Heart right ventricle (tissue), 16 donors: ENCODE data around the gene LDLRAD2. TPM values are rescaled to one million over a fixed set of nuclear protein-coding genes. Genes with fewer than 3 reads are reported as not detected.

ENCODE experiments used
- ATAC-seq, 8 donors: fragments of 200-7000 bp; cut with Tn5 transposase; one replicate each; pipeline ENCODE4 v1.9.1; 2020; ENCODE audit warnings: mild to moderate bottlenecking in 8 of 8, moderate library complexity in 8 of 8, moderate number of reproducible peaks in 1 of 8
- DNase-seq, 2 donors: peaks; one replicate each; pipeline ENCODE4 v3.0.0-alpha.2; 2020
- H3K27ac ChIP-seq, 10 donors: fragments of 200-600 bp; sonication (generic) in 2 of 10; one replicate each; pipeline versions ENCODE4 v1.5.0 to v1.8.0; 2020 to 2022; ENCODE audit warnings: mild to moderate bottlenecking in 3 of 10
- H3K27me3 ChIP-seq, 7 donors: fragments of 200-600 bp; one replicate each; pipeline ENCODE4 v1.8.0; 2021 to 2022; ENCODE audit warnings: mild to moderate bottlenecking in 2 of 7
- H3K36me3 ChIP-seq, 9 donors: fragments of 200-600 bp; sonication (generic) in 1 of 9; one replicate each; pipeline versions ENCODE4 v1.5.0 to v1.8.0; 2020 to 2022; ENCODE audit warnings: mild to moderate bottlenecking in 2 of 9
- H3K4me1 ChIP-seq, 9 donors: fragments of 200-600 bp; sonication (generic) in 1 of 9; one replicate each; pipeline versions ENCODE4 v1.5.0 to v1.8.0; 2020 to 2022; ENCODE audit warnings: mild to moderate bottlenecking in 4 of 9
- H3K4me3 ChIP-seq, 10 donors: fragments of 200-600 bp; sonication (generic) in 2 of 10; one replicate each; pipeline versions ENCODE4 v1.5.0 to v1.8.0; 2020 to 2022; ENCODE audit warnings: mild to moderate bottlenecking in 7 of 10, moderate library complexity in 2 of 10
- H3K9me3 ChIP-seq, 11 donors: fragments of 200-600 bp in 10 of 11; sonication (generic) in 2 of 11; one replicate each; pipeline versions ENCODE4 v1.5.0 to v1.8.0; 2013 to 2022; ENCODE audit warnings: mild to moderate bottlenecking in 2 of 11, control low read depth in 1 of 11, moderate library complexity in 1 of 11
- WGBS, 2 donors: extraction: QIAGEN DNeasy Blood & Tissue Kit; methylation state at CpG; one replicate each; pipeline ENCODE4 v1.1.7; 2013; ENCODE audit warnings: inconsistent platforms in 1 of 2; 5-methylcytosine and 5-hydroxymethylcytosine counted together
- intact Hi-C, 10 donors: fragments of 100-400 bp; cut with DNase I; formaldehyde crosslinking; loops; one replicate each; pipeline versions ENCODE4 v1.11.1 to v1.14.2; 2022
- long read RNA-seq, 3 donors: library from polyadenylated mRNA; unstranded; transcript quantifications; one replicate each; pipeline ENCODE4 v2.0.0, GENCODE V29; 2020 to 2021
- polyA plus RNA-seq, 2 donors: library from polyadenylated mRNA; stranded (reverse); fragments of 200-250 nt; gene quantifications; one replicate each; pipeline ENCODE4 v1.2.3, GENCODE V29; 2013
- total RNA-seq, 10 donors: library from RNA; stranded (reverse); fragmentation: NEBNext Ultra II Directional in 3 of 10; extraction: Animal tissue kit (Norgen Biotek cat#: 25700) in 3 of 10; gene quantifications; one replicate each; pipeline versions ENCODE4 v1.2.1 to v1.2.4, GENCODE V29; 2021 to 2023
- TF ChIP-seq, protein P1 (sequence below), 9 donors: fragments of 200-600 bp; sonication (generic) in 2 of 9; IDR thresholded peaks; one replicate each; pipeline versions ENCODE4 v1.5.0 to v1.8.0; 2021 to 2022; ENCODE audit warnings: antibody characterized with exemption in 9 of 9, mild to moderate bottlenecking in 5 of 9, moderate library complexity in 1 of 9
- donor health status: Arrhythmogenic right ventricular cardiomyopathy.
- donor health status: ischemic (EF 13 %, LVEDD 7.1; RV severe dilation, severe dysfunction).
- donor health status: healthy with polysubstance abuse.
- donor health status: DM: no; HTN: yes; CAD: no.
- donor health status: DM: no; HTN: no; CAD: no.
- donor health status: ischemic (EF 25% LVEDD 6.9; RV normal size, moderate dysfunction).
- donor health status: ischemic (EF 25% LVEDD 5.7; RV mildly dilated, moderate dysfunction).
- donor health status: healthy.
- donor health status: DM: yes; HTN: yes; CAD: no.
- donor health status: Ischemic cardiomyopathy.
- donor health status: ischemic (EF 35%, LVEDD 5.7; RV mildly dilated, moderate dysfunction).
- donor health status: nonischemic (EF 11% LVEDD 7.7; RV severe dilation, severe dysfunction).
- donor health status: DM: yes; HTN: yes; CAD: no.
- donor health status: PGD.
- donor health status: ischemic (EF 29% LVEDD 5.4; RV normal size, mild dysfunction).
- donor health status: nonischemic (EF 23%, LVEDD 6.1; RV moderate dilation, normal function).

Gene LDLRAD2, protein sequence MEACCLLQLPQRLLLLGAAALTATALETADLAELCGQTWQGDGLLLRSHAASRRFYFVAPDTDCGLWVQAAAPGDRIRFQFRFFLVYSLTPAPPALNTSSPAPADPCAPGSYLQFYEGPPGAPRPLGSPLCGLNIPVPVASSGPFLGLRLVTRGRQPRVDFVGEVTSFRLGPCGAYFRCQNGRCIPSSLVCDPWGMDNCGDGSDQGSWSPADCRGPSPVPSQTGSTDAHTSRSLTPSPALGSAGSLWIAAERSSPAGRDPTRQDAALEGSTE
- total RNA-seq = under 1 TPM in 2 of 10 donors, not detected in 8; 0.05 to 0.07 TPM
- polyA plus RNA-seq = 1 to 10 TPM; 3.4 to 5.8 TPM
- long read RNA-seq, donor 1, partial matches to known transcripts = 0 of 1 reads
- long read RNA-seq, donor 1, other reads (novel, unspliced or antisense) = 1 of 1 reads
- long read RNA-seq, donor 2, partial matches to known transcripts = 0 of 3 reads
- long read RNA-seq, donor 2, other reads (novel, unspliced or antisense) = 3 of 3 reads
- long read RNA-seq, donor 3, partial matches to known transcripts = 0 of 2 reads
- long read RNA-seq, donor 3, other reads (novel, unspliced or antisense) = 2 of 2 reads

DNA sequence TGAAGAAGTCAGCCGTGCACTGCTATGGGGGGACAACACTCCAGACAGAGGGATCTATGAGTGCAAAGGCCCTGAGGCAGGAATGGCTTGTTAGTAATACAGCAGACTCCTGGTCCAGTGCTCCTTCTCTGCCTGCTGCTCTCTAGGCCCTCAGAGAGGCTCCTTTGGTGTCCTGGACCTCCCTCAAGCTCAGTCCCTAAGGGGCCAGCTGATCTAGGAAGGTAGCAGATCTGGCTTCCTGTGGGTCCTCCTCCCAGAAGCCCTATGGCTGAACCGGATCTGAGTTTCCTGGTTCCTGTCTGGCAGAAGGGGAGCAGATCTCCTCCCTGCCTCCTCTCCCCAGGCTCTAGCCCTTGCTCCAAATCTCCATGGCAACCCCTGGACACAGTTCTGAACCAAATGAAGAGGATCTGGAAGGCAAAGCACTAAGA is at the start of gene LDLRAD2:
LDLRAD2 (plus strand) TSS at position 391 of the 431 bp plus-strand sequence. CDS start 187 bp downstream, outside the sequence.
- no peak within 1 kb of the TSS for H3K4me3 ChIP-seq
- no peak within 1 kb of the TSS for H3K27ac ChIP-seq
- intact Hi-C loops = no loop called here
- no peak for DNase-seq
- H3K36me3 ChIP-seq = no peaks in the 10 kb centered on the region
- peaks cover 0 to 17% (median 0%) of the 10 kb centered on the region in 7 donors for H3K27me3 ChIP-seq
- H3K4me1 ChIP-seq = peaks cover 0 to 26% (median 5%) of the 10 kb centered on the region in 9 donors
- peak in 5 of 8 donors; percentile 15 to 33 (median 28) for ATAC-seq
- no peaks in the 10 kb centered on the region for H3K9me3 ChIP-seq
- WGBS, 2 donors = 64 to 65% methylated on average over 2 of the region's 2 CpGs
- TF ChIP-seq, protein P1, sequence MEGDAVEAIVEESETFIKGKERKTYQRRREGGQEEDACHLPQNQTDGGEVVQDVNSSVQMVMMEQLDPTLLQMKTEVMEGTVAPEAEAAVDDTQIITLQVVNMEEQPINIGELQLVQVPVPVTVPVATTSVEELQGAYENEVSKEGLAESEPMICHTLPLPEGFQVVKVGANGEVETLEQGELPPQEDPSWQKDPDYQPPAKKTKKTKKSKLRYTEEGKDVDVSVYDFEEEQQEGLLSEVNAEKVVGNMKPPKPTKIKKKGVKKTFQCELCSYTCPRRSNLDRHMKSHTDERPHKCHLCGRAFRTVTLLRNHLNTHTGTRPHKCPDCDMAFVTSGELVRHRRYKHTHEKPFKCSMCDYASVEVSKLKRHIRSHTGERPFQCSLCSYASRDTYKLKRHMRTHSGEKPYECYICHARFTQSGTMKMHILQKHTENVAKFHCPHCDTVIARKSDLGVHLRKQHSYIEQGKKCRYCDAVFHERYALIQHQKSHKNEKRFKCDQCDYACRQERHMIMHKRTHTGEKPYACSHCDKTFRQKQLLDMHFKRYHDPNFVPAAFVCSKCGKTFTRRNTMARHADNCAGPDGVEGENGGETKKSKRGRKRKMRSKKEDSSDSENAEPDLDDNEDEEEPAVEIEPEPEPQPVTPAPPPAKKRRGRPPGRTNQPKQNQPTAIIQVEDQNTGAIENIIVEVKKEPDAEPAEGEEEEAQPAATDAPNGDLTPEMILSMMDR (IDR thresholded peaks at IDR 0.05) = no peak

DNA sequence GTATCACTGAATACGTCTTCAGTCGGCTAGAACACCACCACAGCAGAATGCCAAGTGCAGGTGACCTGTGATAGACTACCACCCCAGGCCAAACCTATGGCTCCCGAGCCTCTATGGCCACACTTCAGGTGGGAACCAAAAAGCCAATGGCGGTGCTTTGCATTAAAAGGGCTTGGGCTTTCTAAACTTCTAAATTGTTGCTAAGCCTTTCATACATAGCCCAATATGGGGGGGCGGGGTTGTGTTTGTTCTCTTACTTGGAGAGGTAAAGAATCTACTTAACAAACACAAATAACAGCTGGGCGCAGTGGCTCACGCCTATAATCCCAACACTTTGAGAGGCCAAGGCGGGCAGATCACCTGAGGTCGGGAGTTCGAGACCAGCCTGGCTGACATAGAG is 48.8 kb upstream of the LDLRAD2 start:
- Histone ChIP-seq H3K36me3 (no peaks in the 10 kb centered on the region), H3K4me1 (peaks cover 0 to 80% (median 29%) of the 10 kb centered on the region in 9 donors), H3K4me3 (no peak overlapping the region), H3K27ac (peak overlapping the region in 6 of 10 donors; percentile 6 to 63 (median 32)), H3K9me3 (no peaks in the 10 kb centered on the region), H3K27me3 (no peaks in the 10 kb centered on the region)
- no peak for ATAC-seq
- intact Hi-C loops = no loop called here
- TF ChIP-seq, protein P1 (IDR thresholded peaks at IDR 0.05) = no peak
- no peak for DNase-seq
- WGBS, 2 donors = 90 to 93% methylated on average over 10 of the region's 10 CpGs

DNA sequence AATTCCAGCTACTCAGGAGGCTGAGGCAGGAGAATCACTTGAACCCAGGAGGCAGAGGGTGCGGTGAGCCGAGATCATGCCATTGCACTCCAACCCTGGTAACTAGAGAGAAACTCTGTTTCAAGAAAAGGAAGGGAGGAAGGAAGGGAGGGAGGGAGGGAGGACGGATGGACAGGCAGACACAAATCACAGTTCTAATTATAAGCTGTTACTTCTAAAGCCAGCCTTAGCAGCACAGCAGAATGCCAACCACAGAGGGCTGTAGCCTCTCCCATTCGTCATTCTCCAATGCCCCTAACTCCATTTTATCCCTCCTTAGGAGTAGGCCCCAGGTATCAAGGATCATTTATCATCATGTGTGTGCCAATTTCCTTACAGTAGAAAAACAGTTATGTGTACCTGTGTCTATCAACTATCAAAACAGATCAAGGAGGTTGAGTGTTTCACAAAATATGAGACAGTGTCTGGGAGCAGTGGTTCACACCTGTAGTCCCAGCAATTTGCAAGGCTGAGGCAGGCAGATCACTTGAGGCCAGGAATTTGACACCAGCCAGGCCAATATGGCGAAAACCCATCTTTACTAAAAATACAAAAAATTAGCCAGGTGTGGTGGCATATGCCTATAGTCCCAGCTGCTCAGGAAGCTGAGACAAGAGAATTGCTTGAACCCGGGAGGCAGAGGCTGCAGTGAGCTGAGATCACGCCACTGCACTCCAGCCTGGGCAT is 48.2 kb upstream of the LDLRAD2 start:
- no peaks in the 10 kb centered on the region for H3K9me3 ChIP-seq
- intact Hi-C loops = no loop called here
- 54 to 60% methylated on average over 7 of the region's 7 CpGs for WGBS, 2 donors
- peak overlapping the region in 9 of 10 donors; percentile 6 to 69 (median 52) for H3K27ac ChIP-seq
- H3K4me1 ChIP-seq = peaks cover 0 to 86% (median 29%) of the 10 kb centered on the region in 9 donors
- H3K27me3 ChIP-seq = no peaks in the 10 kb centered on the region
- H3K36me3 ChIP-seq = peaks cover 0 to 3% (median 0%) of the 10 kb centered on the region in 9 donors
- DNase-seq (no peak), ATAC-seq (peak in 6 of 8 donors; percentile 36 to 74 (median 55))
- TF ChIP-seq, protein P1 (IDR thresholded peaks at IDR 0.05) = no peak
- no peak overlapping the region for H3K4me3 ChIP-seq
